Esophagus muscularis mucosa (tissue), 4 donors: ENCODE measurements around the gene SECTM1. TPM values are rescaled to one million over a fixed set of nuclear protein-coding genes. Genes with fewer than 3 reads are reported as not detected.

Experiments used
- DNase-seq: peaks from one replicate; pipeline ENCODE4 v3.0.0-alpha.2; 2017; ENCODE audit errors: extremely low spot score
- H3K27ac ChIP-seq, 4 donors: fragments of 200-600 bp; sonication (generic); replicated peaks in 1 of 4; 1 replicate in 3 of 4; 2 replicates in 1 of 4; pipeline ENCODE4 v1.5.1; 2016 to 2019; ENCODE audit warnings: mild to moderate bottlenecking in 1 of 4
- H3K27me3 ChIP-seq, 4 donors: fragments of 200-600 bp; sonication (generic); one replicate each; pipeline versions ENCODE4 v1.5.1 to v1.6.0; 2016 to 2019
- H3K36me3 ChIP-seq, 4 donors: fragments of 200-600 bp; sonication (generic); one replicate each; pipeline ENCODE4 v1.5.1; 2016 to 2019
- H3K4me1 ChIP-seq, 4 donors: fragments of 200-600 bp; sonication (generic); one replicate each; pipeline ENCODE4 v1.5.1; 2016 to 2019
- H3K4me3 ChIP-seq, 4 donors: fragments of 200-600 bp; sonication (generic); 1 replicate in 2 of 4; 2 replicates in 2 of 4; pipeline ENCODE4 v1.5.1; 2016 to 2019; ENCODE audit warnings: mild to moderate bottlenecking in 4 of 4, moderate library complexity in 1 of 4
- H3K9me3 ChIP-seq, 4 donors: fragments of 200-600 bp; sonication (generic); 1 replicate in 3 of 4; 2 replicates in 1 of 4; pipeline ENCODE4 v1.5.1; 2016 to 2019
- EP300 ChIP-seq: sonication (generic); formaldehyde crosslinking; IDR thresholded peaks from one replicate; pipeline ENCODE4 v1.6.1; 2017; ENCODE audit warnings: antibody characterized with exemption
- POLR2A ChIP-seq: fragments of 450-650 bp; IDR thresholded peaks from one replicate; pipeline ENCODE4 v1.6.1; 2017; ENCODE audit warnings: antibody characterized with exemption, moderate library complexity, mild to moderate bottlenecking, low read depth
- POLR2AphosphoS5 ChIP-seq, 2 donors: sonication (generic); formaldehyde crosslinking; IDR thresholded peaks; one replicate each; pipeline ENCODE4 v1.6.1; 2017; ENCODE audit warnings: antibody characterized with exemption in 2 of 2
- WGBS: methylation state at CpG from one replicate; pipeline ENCODE4 v1.1.5; 2018; 5-methylcytosine and 5-hydroxymethylcytosine counted together
- intact Hi-C: fragments of 100-400 bp; cut with DNase I; formaldehyde crosslinking; loops from one replicate; pipeline ENCODE4 v1.15.1; 2023
- total RNA-seq, 4 donors: library from RNA; depleted of rRNA; stranded (reverse); fragments of >200 nt; gene quantifications; one replicate each; pipeline versions ENCODE4 v1.1.0 to v1.2.1, GENCODE V29; 2016
- TF ChIP-seq, protein P1 (sequence below), 3 experiments: fragments of 200-600 bp in 2 of 3; fragments of 450-650 bp in 1 of 3; sonication (generic) in 2 of 3; IDR thresholded peaks; one replicate each; pipeline ENCODE4 v1.5.1; 2017 to 2019; ENCODE audit warnings: antibody characterized with exemption in 3 of 3, mild to moderate bottlenecking in 2 of 3, moderate library complexity in 1 of 3

Gene SECTM1
- total RNA-seq, 4 donors from 2014 or later, result 10.0 to 41.1 (median 22.2) TPM

- WGBS, result 87% methylated on average over 16 of the region's 16 CpGs
- intact Hi-C loops, result no loop called here
These were observed 54.7 kb downstream of the SECTM1 start for GRCh38 chr17:82278786-82279391.

GRCh38 chr17:82278308-82278707, 55.3 kb downstream of the SECTM1 start:
- Histone ChIP-seq H3K4me1 (peaks cover 13 to 25% (median 21%) of the 10 kb centered on the region in 4 donors), H3K9me3 (no peaks in the 10 kb centered on the region), H3K27me3 (no peaks in the 10 kb centered on the region), H3K27ac (no peak overlapping the region), H3K4me3 (no peak overlapping the region), H3K36me3 (peaks cover 0 to 12% (median 5%) of the 10 kb centered on the region in 4 donors)
- intact Hi-C loops, result no loop called here
- WGBS, result 83% methylated on average over 9 of the region's 9 CpGs
- no peak for TF ChIP-seq POLR2A
- TF ChIP-seq EP300, result no peak
- TF ChIP-seq, protein P1, sequence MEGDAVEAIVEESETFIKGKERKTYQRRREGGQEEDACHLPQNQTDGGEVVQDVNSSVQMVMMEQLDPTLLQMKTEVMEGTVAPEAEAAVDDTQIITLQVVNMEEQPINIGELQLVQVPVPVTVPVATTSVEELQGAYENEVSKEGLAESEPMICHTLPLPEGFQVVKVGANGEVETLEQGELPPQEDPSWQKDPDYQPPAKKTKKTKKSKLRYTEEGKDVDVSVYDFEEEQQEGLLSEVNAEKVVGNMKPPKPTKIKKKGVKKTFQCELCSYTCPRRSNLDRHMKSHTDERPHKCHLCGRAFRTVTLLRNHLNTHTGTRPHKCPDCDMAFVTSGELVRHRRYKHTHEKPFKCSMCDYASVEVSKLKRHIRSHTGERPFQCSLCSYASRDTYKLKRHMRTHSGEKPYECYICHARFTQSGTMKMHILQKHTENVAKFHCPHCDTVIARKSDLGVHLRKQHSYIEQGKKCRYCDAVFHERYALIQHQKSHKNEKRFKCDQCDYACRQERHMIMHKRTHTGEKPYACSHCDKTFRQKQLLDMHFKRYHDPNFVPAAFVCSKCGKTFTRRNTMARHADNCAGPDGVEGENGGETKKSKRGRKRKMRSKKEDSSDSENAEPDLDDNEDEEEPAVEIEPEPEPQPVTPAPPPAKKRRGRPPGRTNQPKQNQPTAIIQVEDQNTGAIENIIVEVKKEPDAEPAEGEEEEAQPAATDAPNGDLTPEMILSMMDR (IDR thresholded peaks at IDR 0.05), result no peak
- no peak for TF ChIP-seq POLR2AphosphoS5 (IDR thresholded peaks at IDR 0.05)
- no peak for DNase-seq

More at GRCh38 chr17:82278786-82279391, 54.7 kb downstream of the SECTM1 start:
- H3K9me3 ChIP-seq, result no peaks in the 10 kb centered on the region
- TF ChIP-seq, protein P1 (IDR thresholded peaks at IDR 0.05), result no peak
- no peak for TF ChIP-seq POLR2A
- TF ChIP-seq EP300, result no peak
- no peak for TF ChIP-seq POLR2AphosphoS5 (IDR thresholded peaks at IDR 0.05)
- H3K36me3 ChIP-seq, result peaks cover 0 to 12% (median 5%) of the 10 kb centered on the region in 4 donors
- peaks cover 12 to 27% (median 19%) of the 10 kb centered on the region in 4 donors for H3K4me1 ChIP-seq
- no peak for DNase-seq
- no peak overlapping the region for H3K27ac ChIP-seq
- no peak overlapping the region for H3K4me3 ChIP-seq
- no peaks in the 10 kb centered on the region for H3K27me3 ChIP-seq

DNA sequence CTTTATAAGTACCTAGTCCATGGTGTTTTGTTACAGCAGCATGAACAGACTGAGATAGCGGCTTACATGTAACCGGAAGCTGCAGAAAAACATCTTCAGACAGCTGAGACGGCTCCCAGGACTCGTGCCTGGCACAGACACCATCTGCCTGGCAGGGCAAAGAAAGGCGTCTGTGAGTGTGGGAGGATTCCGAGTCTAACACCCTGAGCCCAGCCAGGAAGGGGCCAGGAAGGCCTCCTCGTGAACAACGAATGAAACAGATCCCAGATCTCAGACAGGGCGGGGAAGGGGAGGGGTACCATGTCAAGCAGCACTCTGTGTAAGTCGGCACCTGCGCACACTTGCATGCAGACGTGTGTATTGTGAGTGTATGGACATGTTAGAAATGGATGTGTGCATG, 55.7 kb downstream of the SECTM1 start:
- Histone ChIP-seq H3K27ac (no peak overlapping the region), H3K4me3 (no peak overlapping the region), H3K9me3 (no peaks in the 10 kb centered on the region), H3K27me3 (no peaks in the 10 kb centered on the region), H3K4me1 (peaks cover 11 to 21% (median 17%) of the 10 kb centered on the region in 4 donors), H3K36me3 (peaks cover 0 to 12% (median 5%) of the 10 kb centered on the region in 4 donors)
- DNase-seq, result no peak
- WGBS, result 79% methylated on average over 12 of the region's 12 CpGs
- intact Hi-C loops, result no loop called here
- TF ChIP-seq EP300 (no peak), POLR2AphosphoS5 (IDR thresholded peaks at IDR 0.05) (no peak), POLR2A (no peak)
- TF ChIP-seq, protein P1 (IDR thresholded peaks at IDR 0.05), result no peak

DNA sequence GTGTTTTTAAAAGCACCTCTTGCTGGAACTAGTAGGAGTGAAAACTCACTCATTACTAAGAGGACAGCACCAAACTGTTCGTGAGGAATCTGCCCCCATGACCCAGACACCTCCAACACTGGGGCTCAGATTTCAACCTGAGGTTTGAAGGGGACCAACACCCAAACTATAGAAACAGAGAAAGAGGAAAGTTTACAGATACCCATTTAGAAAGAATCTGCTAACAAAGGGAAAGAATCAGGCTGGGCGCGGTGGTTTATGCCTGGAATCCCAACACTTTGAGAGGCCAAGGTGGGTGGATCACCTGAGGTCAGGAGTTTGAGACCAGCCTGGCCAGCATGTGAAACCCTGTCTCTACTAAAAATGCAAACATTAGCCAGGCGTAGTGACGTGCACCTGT, 56.6 kb downstream of the SECTM1 start:
- H3K4me3 ChIP-seq, result no peak overlapping the region
- DNase-seq, result no peak
- intact Hi-C loops, result no loop called here
- no peaks in the 10 kb centered on the region for H3K9me3 ChIP-seq
- WGBS, result 86% methylated on average over 5 of the region's 5 CpGs
- H3K4me1 ChIP-seq, result peaks cover 17 to 28% (median 23%) of the 10 kb centered on the region in 4 donors
- TF ChIP-seq, protein P1 (IDR thresholded peaks at IDR 0.05), result no peak
- TF ChIP-seq EP300 (no peak), POLR2A (no peak), POLR2AphosphoS5 (IDR thresholded peaks at IDR 0.05) (no peak)
- H3K27me3 ChIP-seq, result no peaks in the 10 kb centered on the region
- peaks cover 0 to 13% (median 7%) of the 10 kb centered on the region in 4 donors for H3K36me3 ChIP-seq
- H3K27ac ChIP-seq, result no peak overlapping the region
